ENCODE results near the gene CTXND1.

DNA sequence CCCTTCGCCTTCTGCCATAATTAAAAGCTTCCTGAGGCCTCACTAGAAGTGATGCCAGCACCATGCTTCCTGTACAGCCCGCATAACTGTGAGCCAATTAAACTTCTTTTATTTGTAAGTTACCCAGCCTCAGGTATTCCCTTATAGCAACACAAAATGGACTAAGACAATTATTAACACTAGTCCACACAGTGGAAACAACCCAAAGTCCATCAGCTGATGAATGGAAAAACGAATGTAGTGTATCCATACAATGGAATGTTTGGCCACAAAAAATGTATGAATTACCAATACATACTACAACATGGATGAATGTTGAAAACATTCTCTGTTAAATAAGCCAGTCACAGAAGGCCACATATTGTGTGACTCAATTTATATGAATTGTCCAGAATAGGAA, 22.5 kb upstream of the CTXND1 start:
- TF ChIP-seq, protein P1, sequence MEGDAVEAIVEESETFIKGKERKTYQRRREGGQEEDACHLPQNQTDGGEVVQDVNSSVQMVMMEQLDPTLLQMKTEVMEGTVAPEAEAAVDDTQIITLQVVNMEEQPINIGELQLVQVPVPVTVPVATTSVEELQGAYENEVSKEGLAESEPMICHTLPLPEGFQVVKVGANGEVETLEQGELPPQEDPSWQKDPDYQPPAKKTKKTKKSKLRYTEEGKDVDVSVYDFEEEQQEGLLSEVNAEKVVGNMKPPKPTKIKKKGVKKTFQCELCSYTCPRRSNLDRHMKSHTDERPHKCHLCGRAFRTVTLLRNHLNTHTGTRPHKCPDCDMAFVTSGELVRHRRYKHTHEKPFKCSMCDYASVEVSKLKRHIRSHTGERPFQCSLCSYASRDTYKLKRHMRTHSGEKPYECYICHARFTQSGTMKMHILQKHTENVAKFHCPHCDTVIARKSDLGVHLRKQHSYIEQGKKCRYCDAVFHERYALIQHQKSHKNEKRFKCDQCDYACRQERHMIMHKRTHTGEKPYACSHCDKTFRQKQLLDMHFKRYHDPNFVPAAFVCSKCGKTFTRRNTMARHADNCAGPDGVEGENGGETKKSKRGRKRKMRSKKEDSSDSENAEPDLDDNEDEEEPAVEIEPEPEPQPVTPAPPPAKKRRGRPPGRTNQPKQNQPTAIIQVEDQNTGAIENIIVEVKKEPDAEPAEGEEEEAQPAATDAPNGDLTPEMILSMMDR (conservative IDR thresholded peaks at IDR 0.05; ENCODE audit: low read length): no peak
- TF ChIP-seq EZH2phosphoT487 (IDR thresholded peaks at IDR 0.05; ENCODE audit: borderline replicate concordance): no peak

All from Loucy (cell line).